DMS53 treated with DMSO at 0.1 percent for 48 hours (cell line): ENCODE measurements around the gene LARGE1.

Experiments
- DNase-seq: peaks from one replicate; lab custom pipeline; 2025; ENCODE audit not compliant: unreplicated experiment; lab: John Stamatoyannopoulos, UW

The LARGE1 gene

DNA sequence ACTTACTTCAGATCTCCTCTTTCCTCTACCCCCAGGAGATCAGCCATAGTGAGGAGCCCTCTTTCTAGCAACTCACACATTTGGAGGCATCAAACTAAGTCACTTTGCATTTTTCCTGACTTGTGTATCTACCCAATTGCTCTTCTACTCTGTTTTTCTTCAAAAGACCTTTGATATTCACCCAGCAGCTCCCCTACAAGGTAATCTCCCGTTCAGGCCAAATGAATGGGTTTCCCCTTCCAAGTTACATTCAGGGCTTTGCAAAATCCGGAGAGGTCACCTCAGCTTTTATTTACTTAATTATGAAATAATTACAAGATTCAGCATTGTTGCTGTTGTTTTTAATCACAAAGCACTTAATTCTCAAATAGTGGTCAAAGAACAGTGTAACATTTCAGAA is 6.1 kb downstream of the LARGE1 start:
- DNase-seq, result no peak

- no peak for DNase-seq
These were observed 7.1 kb downstream of the LARGE1 start for GRCh38 chr22:33913188-33913587.

- DNase-seq, result no peak
These were observed 10.4 kb downstream of the LARGE1 start for GRCh38 chr22:33909911-33910310.

GRCh38 chr22:33909075-33909458 is 11.2 kb downstream of the LARGE1 start:
- no peak for DNase-seq

DNA sequence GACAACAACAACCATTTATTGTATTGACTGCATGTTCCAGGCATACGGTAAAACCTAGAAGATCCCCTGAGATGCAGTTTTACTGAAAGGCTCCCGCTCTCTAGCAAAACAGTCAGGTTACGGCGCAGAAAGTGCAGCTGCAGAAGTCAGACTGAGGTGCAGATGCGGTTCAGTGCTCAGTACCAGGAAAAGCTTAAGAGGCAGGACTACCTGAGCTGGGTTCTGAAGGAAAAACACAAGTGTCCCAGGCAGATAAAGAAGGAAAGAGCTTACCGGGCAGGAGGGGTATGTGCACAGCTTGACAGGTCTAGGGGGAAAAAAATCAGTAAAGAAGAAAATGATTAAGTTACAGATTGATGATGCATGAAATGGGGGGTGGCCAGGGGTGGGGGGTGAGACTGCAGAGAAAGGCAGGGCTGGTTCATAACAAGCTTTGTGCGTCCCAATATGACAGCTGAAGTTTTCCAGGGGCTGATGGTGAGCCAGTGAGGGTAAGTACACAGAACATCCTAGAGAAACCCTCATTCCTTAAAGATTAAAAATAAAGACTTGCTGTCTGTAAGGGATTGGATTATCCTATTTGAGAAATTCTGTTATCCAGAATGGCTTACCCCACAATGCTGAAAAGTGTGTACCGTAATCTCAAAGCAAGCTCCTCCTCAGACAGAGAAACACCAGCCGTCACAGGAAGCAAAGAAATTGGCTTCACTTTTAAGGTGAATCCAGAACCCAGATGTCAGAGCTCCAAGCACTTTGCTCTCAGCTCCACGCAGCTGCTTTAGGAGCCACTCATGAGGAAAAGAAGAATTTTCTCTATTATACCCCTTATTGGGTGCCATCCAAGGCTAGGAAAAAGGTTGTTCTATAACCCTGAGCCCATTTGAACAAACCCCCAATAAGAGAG is 11.9 kb downstream of the LARGE1 start:
- DNase-seq, result no peak

DNA sequence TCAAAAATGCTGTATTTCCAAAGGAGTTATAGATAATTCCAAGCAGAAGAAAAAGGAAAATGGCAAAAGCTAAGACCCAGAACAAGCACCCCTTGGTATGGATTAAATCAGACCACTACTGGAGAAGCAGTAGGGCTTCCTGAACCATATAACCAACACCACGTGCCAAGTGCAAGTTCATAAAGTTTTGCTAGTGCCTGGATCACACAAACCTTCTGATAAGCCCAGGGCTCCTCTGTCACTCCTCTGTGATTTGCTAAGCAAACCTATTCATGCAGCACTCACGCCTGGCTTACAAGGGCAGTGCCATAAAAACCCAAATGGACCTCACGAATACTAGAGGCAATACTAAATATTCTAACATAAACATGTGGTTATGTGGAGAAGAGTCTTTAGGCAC is 13.3 kb downstream of the LARGE1 start:
- no peak for DNase-seq

DNA sequence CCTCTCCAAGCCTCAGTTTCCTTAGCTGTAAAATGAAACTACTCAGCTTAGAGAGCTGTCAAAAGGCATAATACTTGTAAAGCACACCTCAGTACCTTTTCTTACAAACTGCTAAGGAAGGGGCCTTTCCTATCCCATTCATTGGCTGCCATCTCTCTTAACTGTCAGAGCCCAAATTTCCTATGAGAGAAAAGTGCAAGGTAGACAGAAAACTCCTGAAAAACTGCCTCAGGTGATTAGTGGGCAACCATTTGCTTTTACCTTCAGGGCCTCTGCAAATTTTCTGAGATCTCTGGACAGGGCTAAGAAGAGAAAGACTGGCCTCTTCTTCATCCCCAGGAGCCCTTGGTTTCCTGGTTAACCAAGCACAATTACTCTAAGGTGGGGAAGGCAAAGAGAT is 13.8 kb downstream of the LARGE1 start:
- DNase-seq, result no peak

DNA sequence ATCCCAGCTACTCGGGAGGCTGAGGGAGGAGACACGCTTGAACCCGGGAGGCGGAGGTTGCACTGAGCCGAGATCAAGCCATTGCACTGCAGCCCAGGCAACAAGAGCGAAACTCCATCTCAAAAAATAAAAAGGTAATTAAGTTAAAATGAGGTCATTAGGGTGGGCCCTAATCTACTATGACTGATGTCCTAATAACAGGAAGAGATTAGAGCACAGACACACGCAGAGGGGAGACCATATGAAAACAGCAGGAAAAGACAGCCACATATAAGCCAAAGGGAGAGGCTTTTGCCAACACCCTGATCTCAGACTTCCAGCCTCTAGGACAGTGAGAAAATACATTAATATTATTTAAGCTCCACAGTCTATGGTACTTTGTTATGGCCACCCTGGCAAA is 17.3 kb downstream of the LARGE1 start:
- DNase-seq, result no peak

DNA sequence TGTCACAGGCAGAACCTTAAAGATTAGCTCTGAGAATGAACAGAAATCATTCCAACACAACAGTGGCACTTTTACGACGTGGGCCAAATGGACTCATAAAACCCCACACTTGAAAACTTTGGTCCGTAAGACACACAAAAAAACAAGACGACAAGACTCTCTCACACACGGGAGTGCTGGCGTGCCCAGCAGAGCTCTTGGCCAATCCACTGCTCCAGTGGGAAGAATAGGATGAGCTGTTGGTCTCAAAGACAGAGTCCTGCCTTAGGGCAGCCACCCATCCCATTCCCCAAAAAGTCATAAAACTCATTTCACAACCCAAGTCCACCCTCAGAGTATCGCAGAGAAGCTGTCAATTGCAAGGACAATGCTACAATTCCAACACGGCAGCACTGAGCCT is 18.2 kb downstream of the LARGE1 start:
- no peak for DNase-seq

DNA sequence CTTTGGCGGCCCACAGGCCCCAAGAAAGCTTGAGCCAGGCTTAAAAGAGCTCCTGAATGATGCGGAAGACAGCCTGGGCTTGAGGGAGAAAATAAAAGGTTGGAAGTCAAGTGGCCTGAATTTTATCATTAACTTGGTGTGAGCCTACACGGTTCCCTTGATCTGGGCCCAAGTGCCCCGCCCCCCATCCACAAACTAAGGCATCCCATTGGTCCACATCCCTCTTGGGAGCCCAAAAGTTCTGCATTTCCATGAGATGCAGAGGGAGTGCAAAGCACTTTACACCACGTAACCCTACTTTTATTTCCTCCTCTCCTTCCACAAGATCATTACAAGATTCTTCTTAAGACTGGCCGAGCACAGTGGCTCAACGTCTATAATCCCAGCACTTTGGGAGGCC is 22.2 kb downstream of the LARGE1 start:
- no peak for DNase-seq

DNA sequence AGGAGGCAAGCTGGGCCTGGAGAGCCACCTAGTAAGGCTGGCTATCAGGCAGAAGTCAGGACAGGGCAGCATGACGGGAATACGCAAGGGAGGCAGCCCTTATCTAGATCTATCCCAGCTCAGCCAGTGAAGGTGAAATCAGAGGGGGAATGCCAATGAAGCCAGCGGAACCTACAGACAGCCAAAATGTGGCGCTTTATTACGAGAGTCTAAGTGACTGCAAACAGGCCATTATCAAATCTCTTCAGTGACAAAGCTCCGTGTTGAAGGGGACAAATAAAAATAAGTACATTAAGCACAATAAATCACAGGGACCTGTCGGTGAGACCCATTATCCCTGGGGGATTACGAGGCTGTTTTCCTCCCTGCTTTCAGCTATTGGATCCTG is 22.8 kb downstream of the LARGE1 start:
- no peak for DNase-seq

DNA sequence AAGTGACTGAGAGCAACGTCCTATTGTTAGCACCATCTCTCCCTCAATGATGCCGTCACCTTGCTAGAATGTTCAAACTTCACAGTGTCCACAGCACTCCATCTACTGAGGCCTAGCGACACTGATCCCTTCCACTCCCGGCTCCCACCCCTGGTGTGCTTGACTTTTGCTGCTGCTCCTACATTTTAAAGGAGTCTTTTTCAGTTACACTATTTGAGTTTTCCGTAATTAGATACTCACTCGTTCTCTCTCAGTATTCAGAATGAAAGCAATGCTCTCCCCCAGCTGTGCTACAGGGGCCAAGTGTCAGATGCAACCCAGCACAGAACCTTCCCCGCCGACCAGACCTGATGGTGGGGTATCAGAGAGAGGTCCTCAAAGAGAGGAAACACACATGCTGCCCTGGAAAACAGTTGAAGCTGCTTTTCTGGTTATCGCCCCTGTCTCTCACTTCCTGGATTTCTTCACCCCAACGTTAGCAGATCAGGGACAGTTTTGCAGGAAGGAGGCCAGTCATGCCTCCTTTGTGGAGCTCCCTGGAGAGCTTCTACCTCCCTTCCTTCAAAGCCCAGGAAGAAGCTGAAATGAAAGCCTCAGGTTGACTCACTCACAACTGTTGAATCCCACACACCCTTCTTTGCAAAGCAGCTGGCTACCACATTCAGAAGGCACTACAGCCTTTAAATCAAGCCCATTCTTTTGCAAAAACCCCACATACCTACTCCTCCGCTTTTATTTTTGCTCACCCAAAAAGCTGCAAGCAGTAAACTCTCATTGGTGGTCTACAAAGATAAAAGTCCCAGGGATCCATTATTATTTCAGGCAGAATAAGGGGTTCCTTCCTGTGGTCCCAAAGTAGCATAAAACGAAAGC is 23.5 kb downstream of the LARGE1 start:
- DNase-seq, result no peak

DNA sequence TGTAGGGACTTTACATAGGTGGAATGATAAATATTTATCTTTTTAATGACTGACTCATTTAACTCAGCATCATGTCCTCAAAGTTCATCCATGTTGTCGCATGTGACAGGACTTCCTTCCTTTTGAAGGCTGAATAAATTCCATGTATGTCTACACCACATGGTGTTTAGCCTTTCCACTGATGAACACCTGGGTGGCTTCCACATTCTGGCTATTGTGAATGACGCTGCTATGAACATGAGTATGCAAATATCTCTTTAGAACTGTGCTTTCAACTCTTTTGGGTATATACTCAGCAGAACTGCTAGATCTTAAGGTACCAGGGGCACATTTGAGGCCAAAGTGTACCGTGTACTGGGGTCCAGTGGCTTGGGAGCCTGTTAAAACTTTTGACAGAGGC is 24.1 kb downstream of the LARGE1 start:
- no peak for DNase-seq

- DNase-seq, result no peak
These were observed 24.8 kb downstream of the LARGE1 start for GRCh38 chr22:33895444-33895843.

DNA sequence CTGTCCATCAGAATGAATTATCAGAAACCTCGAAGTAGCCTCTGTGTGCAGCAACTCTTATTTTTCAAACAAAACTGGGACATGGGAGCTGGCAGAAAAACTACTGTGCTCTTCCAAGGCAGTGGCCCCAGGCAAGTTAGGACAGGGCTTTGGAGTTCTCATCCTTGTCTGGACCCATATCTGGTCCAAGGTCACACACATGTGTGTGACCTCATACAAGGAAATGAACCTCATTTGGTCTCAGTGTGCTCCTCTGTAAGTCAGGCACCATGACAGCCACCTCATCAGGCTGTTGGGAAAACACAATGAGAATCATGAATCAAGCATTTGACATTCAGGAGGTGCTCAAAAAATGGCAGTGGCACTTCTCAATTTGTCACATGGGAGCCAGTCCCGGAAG is 25.8 kb downstream of the LARGE1 start:
- no peak for DNase-seq

DNA sequence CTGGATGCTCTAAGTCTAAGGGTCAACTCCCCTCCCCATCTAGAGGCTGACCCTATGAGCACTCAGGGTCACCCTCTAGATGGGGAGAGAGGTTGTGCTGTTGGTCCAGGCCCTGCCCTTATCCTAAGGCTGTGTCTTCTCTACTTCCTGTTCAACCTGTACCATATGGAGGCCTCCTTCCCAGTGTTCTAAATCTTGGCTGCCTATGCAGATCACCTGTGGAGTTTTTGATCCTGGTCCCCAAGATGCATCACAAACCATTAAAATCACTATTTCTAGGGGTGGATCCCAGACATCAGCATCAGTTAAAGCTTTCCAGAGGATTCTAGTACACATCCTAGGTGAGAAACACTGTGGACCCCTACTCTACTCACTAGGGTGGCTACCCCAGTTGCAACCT is 26.2 kb downstream of the LARGE1 start:
- DNase-seq, result no peak

GRCh38 chr22:33893512-33893911 is 26.8 kb downstream of the LARGE1 start:
- no peak for DNase-seq

- no peak for DNase-seq
These were observed 28.3 kb downstream of the LARGE1 start for GRCh38 chr22:33891992-33892391.

DNA sequence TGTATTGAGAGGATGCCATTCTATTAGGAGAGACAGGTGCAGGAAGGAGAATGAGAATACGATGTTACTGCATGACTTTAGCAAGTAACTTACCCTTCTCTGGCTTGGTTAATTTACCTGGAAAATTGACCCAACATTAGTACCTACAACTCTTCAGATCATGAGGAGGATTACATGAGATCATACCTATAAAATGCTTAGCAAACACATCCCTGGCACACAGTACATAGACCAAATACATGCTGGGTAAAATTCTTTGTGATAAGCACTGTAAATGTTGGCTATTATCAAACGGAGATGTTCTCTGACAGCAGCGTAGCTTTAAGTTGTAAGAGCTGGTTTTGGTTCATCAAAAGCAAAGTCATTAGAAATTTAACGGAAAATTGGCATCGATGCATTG is 28.8 kb downstream of the LARGE1 start:
- DNase-seq, result no peak

DNA sequence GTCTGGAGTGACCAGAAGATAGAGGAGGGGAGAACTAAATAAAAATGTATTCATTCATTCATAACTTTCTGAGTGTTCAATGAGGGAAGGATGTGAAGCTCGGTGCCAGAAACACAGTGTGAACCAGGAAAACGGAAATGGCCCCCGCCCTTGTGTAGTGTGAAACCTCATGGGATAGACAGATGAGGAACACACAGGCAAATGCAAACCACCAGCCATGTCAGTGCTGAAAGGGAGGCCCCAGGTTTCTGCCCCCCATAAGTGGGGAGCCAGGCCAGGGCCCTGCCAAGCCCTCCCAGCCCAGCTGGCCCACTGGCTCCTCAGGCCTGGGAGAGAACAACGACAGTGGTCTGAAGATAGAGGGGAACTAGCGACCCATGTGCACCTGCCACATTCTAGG is 30.5 kb downstream of the LARGE1 start:
- DNase-seq, result no peak

- DNase-seq, result no peak
These were observed 31.5 kb downstream of the LARGE1 start for GRCh38 chr22:33888821-33889220.

DNA sequence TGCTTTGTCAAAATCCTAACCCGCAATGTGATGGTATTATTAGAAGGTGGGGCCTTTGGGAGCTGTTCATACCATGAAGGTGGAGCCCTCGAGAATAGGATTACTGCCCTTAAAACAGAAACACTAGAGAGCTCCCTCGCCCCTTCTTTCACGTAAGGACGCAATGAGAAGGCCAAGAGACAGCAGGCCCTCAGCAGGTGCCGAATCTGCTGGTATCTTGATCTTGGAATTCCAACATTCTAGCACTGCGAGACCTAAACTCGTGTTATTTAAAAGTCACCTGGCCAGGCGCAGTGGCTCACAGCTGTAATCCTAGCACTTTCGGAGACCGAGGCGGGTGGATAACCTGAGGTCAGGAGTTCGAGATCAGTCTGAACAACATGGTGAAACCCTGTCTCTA is 33.1 kb downstream of the LARGE1 start:
- no peak for DNase-seq
